ENCODE measurements around the gene ABHD10.

The ABHD10 gene

GRCh38 chr3:111978583-111979433 lies at the start of gene ABHD10:
TSS of gene ABHD10 (plus strand) at chr3:111979026. CDS start at chr3:111979062, 36 bp downstream.
- DNase-seq (ENCODE audit: low spot score): peak; percentile 97

GRCh38 chr3:111929484-111929883 lies 49.3 kb upstream of the ABHD10 start:
- no peak for DNase-seq (ENCODE audit: low spot score)

DNA sequence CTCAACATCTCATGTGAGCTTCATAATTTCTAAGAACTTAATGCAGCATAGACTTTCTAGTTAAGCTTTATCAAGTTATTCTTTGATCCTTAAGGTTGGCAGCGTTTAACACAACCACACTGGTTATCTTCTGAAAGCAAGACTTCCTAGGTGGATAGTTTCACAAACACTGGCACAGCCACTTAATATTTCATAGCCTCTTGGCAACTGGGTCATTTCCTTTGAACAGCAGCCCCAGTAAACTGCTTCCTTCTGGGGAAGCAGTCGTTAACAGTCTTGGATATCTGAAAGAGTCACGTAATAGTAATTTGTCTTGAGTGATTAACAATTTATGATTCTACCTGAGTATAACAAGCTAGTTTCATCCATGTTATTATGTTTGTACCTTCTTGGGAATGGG lies 45.9 kb upstream of the ABHD10 start:
- no peak for DNase-seq (ENCODE audit: low spot score)

DNA sequence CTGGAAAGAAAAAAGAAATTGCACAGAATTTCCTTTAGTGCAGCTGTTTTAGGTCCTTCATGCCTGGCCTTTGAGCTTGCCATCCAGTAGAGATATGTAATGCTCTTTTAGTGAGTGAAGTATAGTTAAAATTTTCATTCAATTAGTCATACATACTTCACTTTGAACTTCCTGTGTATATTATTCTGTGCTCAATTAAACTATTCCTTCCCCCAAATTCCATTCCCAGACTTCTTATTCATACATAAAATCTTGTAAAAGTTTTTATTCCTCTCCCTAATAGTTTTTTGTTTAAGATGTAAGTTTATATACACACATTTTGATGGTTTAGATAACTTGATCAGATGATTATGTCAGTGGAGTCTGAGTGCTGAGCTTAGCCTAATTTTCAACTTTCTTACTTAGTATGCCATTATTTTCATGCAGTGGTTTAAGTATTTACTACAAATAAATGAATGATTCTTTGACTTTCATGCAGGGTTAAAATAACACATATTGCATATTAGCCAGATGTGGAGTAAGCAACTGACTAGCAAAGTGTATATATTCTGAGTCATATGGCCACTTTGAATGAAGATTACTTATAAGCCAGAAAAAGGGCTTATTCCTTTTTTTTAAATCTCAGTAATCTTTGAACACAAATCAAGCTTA lies 42.5 kb upstream of the ABHD10 start:
- no peak for DNase-seq (ENCODE audit: low spot score)

DNA sequence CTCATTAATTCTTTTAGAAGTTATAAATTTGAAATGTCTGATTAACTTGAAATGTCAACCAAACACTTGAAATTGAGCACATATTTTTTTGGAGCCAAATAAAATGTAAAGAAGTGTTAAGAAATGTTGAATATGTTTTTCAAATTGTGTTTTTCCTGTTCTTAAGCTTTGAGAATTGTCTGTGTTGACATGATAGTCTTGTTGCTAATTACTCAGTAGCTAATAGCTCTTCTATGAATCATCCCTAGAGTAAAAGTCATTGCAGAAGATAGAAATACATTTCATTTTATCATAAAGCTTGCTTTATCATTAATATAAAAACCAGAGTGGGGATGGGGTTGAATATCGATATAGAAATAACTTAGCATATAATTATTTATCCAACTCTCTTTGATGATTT lies 41.9 kb upstream of the ABHD10 start:
- DNase-seq (ENCODE audit: low spot score): no peak

DNA sequence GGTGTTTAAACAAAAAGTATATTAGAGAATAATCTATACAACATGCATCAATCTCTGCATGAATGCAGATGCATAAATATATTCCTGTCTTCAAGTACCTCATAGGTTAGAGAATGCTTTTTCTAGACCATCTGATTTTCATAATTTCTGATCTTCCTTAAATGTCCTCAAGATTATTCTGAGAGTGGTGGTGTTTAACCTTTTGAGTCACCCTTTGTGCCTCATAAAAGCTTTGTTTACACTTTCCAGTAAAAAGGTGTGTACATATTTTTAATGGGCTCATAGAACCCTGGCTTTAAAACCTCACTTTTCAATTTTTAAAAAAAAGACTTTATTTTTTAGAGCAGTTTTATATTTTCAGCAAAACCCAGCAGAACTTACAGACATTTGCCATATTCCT lies 41.0 kb upstream of the ABHD10 start:
- DNase-seq (ENCODE audit: low spot score): no peak

DNA sequence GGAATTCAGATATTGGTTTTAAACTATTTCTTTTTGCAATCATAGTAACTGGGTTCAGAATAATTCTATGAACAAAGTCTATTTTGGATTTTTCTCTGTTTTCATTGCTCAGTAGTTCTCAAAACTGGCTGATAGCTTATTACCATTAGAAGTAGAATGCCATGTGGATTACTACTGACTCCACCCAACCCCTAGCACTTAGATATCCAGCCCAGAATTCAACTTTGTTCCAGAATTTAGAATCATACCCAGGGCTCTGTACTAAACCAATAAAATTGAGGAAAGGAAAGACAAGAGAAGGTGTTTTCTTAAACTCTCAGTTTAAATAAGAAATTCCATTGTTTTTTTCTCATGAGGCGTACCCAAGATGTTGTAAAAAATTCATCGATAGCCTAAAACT lies 39.0 kb upstream of the ABHD10 start:
- no peak for DNase-seq (ENCODE audit: low spot score)

DNA sequence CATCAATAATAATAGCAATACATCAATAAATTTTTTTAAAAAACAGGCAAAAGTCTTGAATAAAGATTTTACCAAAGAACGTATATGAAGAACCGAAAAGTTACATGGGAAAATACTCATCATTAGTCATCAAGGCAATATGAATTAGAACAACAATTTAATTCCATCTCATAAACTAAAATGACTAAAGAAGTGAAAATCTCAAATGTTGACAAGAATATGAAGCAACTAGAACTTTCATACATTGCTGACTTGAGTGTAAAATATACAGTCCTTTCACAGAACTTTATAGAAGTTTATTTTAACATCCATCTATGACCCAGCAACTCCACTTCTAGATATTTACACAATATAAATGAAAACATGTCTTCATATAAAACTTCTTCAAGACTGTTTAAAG lies 35.3 kb upstream of the ABHD10 start:
- no peak for DNase-seq (ENCODE audit: low spot score)

DNA sequence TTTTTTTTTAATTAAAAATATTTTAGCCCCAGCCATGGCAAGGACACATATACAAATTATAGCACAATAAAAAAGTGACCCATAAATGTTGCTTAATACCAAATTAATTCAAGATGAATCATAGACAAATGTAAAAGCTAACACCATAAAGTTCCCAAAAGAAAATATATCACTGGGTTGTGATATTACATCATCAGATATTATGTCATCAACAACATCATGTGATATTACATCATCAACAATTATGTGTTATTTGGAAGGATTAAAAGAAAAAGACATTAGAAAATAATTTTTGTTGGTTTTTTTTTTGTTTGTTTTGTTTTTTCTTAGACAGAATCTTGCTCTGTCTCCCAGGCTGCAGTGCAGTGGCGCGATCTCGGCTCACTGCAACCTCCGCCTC lies 34.5 kb upstream of the ABHD10 start:
- DNase-seq (ENCODE audit: low spot score): no peak

GRCh38 chr3:111947231-111947630 lies 31.6 kb upstream of the ABHD10 start:
- no peak for DNase-seq (ENCODE audit: low spot score)

- DNase-seq (ENCODE audit: low spot score): no peak
These were observed 30.0 kb upstream of the ABHD10 start for GRCh38 chr3:111948786-111949185.

GRCh38 chr3:111949712-111950111 lies 29.1 kb upstream of the ABHD10 start:
- no peak for DNase-seq (ENCODE audit: low spot score)

GRCh38 chr3:111951032-111951431 lies 27.8 kb upstream of the ABHD10 start:
- no peak for DNase-seq (ENCODE audit: low spot score)

DNA sequence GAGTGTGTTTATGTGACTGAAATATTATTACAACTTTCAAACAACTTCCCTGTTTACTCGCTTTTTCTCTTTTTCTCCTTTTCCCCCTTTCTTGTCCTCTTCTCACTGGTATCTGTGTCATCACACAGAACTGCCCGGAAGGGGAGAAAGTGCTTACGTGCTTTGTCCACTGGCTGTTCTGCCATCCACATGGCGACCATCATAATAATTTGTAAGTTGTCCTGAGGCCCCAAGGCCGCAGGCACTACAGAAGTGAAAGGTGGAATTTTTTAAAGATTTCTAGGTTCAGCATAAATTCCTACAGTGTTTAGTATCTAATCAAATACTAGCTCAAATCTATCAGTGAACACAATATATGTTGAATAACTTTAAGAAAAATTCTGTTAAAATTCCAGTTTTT lies 26.7 kb upstream of the ABHD10 start:
- DNase-seq (ENCODE audit: low spot score): no peak

DNA sequence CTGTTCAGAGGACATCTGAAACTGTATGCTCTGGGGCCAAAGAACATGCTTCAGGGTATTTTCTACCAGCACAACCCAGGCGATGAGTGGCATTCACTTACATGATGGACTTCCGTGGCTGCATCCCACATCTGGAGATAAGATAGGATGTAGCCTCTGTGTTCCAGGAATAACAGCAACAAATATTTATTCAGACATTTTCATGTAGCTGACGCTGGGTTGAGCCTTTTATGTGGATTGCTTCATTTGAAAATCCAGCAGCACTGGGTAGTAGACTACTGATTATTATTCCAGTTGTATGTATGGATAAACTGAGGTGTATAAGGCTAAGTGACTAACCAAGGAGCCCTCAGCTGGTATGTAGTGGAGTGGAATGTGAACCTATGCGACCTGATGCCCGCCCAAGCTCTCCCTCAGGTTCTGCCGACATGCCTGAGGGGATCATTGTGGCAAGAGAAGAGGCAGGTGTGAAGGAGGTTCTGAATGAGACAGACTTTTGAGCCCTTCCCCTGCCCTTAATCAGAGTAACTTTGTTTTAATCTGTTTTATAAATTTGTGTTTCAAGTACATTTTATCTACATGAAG lies 25.9 kb upstream of the ABHD10 start:
- DNase-seq (ENCODE audit: low spot score): no peak

- DNase-seq (ENCODE audit: low spot score): no peak
These were observed 24.4 kb upstream of the ABHD10 start for GRCh38 chr3:111954228-111954990.

GRCh38 chr3:111955876-111956275 lies 22.9 kb upstream of the ABHD10 start:
- DNase-seq (ENCODE audit: low spot score): no peak

GRCh38 chr3:111956449-111956848 lies 22.4 kb upstream of the ABHD10 start:
- no peak for DNase-seq (ENCODE audit: low spot score)

- no peak for DNase-seq (ENCODE audit: low spot score)
These were observed 21.7 kb upstream of the ABHD10 start for GRCh38 chr3:111956995-111957734.

DNA sequence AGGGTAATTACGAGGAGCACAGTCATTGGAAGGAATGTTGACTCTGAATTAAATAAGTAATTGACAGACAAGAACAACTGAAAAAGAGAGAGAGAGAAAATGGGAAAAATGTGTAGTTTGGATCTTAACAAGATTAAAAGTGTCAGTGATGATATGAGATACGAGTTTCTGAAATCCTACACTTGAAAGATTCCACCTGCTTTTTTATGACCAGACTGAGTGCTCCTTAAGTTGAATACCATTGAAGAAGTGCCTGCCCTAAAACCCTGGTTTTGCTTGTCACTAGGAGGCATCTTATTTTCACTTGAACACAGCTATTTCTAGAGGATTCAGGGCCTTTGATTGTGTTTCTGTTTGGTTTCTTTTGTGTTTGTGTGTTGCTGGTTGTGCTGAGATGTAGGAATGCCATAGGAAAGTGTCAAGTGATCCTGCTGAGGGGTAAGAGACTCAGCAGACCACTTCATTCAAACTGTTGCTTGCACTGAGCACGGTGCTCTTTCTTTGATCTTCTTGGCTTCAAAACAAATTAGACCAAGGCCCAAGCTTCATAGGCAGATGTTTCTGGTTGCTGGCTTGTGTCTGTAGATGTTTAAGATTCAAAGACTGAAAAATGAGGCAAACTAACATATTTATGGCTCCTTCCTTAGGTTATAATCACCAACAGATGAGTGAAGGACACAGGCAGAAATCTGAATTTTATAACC lies 17.2 kb upstream of the ABHD10 start:
- DNase-seq (ENCODE audit: low spot score): no peak

DNA sequence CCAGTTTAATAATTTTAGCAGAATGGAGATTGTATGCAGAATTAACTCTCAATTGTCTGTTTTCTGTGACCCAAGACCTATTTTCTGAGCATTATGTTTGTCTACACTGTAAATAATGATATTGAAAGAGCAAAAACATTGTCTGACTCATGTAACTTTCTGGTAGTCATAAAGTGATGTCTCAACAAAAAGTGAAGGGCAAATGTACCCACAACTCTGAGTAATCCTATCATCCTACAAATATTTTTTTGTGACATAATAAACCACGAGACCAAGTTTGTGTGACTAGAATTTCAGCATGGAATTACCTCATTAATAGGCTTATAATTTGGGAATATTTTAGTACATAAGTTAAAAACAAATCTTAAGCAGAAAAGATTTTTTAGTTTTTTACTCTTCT lies 15.4 kb upstream of the ABHD10 start:
- peak; percentile 19 for DNase-seq (ENCODE audit: low spot score)
